Stimulated activated CD8-positive, alpha-beta memory T cell treated with anti-CD3 and anti-CD28 coated beads, Interleukin-15, amount 100 ng/mL, for 1 hour (primary cell): ENCODE data around the gene DTX2.
"Not testable (repeated sequence)": the region's sequence is repeated elsewhere in the genome, so short reads cannot be mapped to it uniquely, and the experiment has no call there.

Experiments
- DNase-seq: peaks from one replicate; pipeline ENCODE4 v3.0.0-alpha.2; 2020; ENCODE audit warnings: low read depth

Gene DTX2

DNA sequence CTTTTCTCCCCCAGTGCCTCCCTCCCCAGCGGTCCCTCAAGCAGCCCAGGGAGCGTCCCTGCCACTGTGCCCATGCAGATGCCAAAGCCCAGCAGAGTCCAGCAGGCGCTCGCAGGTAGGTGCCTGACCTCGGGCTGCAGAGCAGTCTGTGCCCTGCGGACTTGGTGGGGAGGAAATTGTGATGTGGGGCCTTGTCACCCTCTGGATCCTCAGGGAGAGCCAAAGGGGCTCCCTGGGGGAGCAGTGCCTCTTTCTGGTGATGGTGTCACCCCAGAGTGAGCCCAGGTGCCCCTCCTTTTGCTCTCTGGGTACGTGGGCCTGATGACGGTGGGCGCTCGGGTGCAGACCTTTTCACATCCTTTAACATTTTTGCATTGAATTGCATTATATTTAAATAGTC is 30.6 kb downstream of the DTX2 start:
- not testable (repeated sequence) for DNase-seq

DNA sequence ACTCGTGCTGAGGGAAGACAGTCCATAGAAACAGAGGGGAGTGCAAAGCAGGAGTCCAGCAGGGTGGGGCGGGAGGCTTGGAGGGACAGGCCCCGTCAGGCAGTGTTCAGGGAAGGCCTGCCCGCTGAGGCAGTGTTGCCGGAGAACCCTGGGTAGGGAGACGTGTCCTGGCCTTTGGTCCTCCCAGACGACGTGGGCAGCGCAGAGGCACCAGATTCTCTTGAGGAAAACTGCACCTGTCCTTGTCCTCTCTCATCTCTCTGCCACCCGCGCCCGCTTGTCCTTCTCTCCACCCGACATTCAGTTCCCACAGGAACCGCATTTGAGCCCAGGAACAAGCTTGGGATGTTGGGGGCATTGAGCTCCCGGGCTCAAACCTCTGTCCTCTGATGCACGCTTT is 34.2 kb downstream of the DTX2 start:
- DNase-seq: not testable (repeated sequence)

DNA sequence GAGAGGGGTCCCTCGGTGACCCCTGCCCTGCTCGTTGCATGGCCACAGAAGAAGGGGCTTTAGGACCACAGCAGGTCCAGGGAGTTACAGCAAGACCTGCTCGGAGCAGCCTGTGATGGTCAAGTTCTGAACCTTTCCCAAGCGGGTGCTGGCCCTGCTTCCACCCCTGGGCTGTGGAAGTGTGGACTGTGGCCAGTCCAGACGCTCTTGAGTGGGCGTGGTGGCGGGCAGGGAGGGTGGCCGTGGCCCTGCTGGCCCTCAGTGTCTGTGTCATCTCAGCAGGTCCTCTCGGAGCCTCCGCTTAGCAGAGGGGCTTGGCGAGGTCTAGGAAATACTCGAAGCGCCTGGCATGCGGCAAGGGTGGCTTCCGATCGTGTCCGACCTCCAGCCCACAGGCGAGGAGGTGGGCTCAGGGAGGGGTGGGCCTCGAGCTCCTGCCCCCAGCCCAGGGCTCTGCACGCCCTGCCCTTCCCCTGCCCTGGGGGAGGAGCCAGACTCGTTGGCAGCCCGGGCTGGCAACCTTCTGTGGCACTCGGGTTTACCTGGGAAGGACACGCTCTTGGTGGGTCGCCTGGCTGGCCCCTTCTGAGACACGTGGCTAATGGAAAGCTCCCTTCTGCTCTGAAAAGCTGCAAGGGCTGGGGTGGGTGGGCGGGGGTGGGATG is 36.5 kb downstream of the DTX2 start:
- not testable (repeated sequence) for DNase-seq

DNA sequence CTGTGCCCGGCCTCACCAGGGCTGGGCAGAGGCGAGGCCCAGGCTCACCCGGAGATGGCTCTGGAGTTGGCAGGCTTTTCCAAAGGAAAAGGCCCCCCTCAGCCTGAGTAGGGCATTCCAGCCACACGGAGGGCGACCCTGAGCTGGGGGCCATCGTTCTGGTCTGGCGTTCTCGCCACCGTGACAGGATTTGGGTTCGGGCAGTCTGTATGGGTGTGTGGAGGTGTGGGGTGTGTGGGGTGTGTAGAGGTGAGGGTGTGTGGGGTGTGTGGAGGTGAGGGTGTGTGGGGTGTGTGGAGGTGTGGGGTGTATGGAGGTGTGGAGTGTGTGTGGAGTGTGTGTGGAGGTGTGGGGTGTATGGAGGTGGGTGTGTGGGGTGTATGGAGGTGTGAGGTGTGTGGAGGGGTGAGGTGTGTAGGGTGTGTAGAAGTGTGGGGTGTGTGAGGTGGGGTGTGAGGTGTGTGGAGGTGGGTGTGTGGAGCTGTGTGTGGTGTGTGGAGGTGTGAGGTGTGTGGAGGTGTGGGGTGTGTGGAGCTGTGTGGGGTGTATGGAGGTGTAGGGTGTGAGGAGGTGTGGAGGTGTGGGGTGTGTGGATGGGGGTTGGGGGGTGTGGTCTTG is 37.2 kb downstream of the DTX2 start:
- not testable (repeated sequence) for DNase-seq

DNA sequence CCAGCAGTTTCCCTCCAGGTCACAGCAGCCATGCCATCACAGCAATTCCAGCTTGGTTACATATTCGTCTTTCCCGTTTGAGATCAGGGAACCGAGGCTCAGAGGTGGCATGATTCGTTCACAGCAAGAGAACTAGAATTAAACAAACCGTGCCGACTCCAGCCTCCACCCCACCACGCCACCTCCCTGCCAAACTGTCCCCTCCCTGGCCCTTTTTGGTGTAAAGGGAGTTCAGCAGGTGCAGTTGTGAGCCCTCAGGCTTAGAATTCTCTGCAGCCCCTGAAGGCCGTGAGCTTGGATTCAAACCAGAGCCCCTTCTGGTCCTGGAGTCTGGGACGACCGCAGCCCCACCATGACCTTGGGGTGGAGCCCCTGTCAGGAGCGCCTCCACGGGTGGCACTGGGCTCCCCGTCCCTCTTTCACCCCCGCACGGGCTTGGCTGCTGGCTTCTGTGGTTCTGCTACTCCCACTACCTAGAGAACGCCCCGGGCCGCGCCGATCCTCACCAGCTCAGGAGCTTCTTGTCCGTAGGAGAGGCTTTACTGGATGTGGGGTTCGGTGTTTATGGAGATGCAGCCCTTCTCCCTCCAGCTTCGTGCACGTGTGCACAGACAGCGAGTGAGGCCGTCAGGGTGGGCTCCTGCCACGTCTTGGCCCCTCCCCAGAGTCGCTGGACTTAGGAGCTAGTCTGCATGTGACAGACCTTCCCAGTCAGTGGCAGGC is 37.9 kb downstream of the DTX2 start:
- not testable (repeated sequence) for DNase-seq

DNA sequence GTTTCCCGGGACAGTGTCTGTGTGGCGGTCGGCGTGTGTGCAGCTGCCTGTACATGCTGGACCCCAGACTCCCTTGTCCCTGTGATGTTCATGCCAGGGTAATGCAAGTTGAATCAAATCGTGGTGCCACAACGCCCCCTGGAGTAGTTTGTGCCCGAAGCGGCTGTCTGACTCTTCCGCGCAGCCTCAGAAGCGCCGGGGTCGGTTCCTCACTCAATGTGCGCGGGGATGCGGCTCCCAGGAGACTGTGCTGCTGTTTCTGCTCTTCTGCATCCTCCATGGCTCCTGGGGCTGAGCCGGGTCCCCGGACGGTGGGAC is 38.4 kb downstream of the DTX2 start:
- not testable (repeated sequence) for DNase-seq

DNA sequence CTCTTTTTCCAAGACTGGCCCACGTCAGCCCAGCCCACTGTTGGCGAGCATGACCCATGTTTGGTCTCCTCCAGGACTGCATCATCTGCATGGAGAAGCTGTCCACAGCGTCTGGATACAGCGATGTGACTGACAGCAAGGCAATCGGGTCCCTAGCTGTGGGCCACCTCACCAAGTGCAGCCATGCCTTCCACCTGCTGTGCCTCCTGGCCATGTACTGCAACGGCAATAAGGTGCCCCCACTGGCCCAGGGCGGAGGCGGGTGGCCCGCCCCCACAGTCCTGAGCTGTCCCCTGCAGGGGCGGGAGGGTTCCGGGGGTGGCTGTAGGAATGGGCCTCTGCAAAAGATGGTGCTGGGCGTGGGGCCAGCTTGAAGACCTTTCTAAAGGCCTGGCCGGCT is 40.7 kb downstream of the DTX2 start:
- not testable (repeated sequence) for DNase-seq

DNA sequence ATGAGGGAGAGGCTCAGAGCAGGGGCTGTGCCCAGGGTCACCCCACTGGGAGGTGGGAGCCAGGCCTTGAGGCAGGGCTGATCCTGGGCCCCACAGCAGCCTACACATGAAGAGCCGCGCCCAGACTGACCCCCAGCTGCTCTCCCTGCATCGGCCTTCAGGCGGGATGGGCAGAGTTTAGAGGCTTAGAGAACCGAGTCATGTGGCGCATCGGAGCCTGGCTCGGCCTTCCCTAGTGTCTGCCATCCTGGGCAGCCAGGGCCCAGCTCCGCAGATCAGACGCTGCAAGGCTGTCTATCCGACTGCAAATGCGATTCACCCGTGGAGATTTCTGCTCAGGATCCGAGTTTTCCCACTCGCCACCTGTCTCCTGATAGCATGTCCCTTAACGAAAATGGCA is 41.3 kb downstream of the DTX2 start:
- DNase-seq: not testable (repeated sequence)

DNA sequence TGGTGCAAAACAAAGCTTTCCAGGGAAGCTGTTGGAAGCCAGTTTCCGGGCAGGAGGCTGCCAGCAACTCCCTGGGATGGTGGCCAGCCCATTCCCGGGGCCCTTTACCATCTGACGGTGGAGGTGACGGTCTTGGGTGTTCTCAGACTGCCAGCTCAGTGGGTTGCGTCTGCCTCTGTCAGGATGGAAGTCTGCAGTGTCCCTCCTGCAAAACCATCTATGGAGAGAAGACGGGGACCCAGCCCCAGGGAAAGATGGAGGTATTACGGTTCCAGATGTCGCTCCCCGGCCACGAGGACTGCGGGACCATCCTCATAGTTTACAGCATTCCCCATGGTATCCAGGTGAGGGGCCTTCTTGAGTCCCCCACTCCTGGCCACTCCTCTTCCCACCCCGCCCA is 41.7 kb downstream of the DTX2 start:
- not testable (repeated sequence) for DNase-seq

DNA sequence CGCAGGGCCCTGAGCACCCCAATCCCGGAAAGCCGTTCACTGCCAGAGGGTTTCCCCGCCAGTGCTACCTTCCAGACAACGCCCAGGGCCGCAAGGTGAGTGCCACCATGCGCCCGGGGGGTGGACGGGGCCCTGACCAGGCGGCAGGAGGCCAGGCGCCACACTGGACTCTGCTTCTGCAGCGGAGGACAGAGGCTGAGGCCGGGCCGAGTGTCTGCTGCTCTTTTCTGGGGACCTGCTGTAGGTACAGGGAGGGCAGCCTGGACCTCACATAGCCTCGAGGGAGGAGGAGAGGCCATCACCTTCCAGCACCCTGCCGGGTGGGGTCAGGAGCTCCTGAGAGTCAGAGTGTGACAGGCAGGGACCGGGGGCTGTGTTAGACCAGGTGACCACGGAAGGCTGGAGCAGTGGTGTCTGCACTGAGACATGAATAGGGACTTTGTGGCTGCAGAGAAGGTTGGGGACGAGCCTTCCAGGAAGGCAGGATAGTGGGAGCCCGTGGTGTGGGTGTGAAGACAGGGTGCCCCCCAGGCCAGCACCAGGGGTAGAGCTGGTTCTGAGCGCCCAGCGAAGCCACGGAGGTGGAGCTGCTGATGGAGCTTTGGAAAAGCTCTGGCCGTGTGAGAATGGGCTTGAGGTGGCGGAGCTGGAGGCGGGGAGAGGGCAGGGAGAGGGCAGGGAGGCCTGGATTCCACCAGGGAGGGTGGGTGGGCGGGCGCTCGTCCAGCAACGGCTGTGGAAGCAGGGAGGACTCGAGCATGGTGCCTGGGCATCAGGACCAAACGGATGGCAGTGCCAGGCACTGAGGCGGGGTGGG is 43.0 kb downstream of the DTX2 start:
- not testable (repeated sequence) for DNase-seq

DNA sequence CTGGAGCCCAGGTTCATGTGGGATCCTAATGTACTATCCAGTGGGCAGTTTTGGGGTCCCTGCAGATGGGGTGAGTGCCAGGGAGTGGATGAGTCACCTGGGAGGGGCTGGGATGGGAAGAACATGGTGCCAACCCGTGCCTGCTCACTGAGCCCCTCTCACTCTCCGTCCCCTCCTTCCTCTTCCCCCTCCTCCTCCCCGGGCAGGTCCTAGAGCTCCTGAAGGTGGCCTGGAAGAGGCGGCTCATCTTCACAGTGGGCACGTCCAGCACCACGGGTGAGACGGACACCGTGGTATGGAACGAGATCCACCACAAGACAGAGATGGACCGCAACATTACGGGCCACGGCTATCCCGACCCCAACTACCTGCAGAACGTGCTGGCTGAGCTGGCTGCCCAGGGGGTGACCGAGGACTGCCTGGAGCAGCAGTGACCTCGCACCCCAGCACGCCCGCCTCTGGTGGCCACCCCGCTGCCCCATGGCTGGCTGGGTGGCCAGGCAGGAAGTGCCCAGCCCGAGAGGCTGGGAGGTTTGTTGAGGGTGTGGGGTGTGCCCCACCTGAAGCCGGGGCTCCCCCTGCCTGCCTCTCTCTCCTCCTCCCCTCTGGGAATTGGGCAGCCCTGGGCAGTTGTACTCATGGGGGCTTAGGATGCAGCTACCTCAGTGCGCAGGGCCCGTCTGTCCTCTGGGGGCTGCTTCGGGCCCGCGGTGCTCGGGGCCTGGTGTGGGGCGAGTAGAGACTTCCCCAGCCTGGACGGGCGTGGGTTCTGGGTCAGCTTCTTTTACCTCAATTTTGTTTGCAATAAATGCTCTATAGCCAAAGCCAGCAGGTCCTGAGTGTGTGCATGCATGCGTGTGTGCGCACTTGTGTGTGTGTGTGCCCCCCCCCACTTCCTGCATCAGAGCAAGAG is 43.9 kb downstream of the DTX2 start:
- no peak for DNase-seq

DNA sequence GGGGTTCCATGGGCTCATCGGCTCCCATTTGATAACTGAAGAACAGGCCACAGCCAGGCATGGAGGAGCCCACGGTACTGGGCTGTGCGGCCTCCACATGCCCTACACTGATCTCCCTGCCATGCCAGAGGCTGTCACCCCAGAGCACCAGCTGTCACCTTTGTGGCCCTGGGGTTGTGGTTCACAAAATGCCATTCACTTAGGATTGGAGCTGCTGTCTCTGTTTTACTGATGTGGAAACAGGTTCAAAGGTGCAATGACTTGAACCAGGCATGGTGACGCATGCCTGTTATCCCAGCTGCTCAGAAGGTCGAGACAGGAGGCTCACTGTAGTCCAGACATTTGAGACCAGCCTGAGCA is 44.6 kb downstream of the DTX2 start:
- DNase-seq: no peak

DNA sequence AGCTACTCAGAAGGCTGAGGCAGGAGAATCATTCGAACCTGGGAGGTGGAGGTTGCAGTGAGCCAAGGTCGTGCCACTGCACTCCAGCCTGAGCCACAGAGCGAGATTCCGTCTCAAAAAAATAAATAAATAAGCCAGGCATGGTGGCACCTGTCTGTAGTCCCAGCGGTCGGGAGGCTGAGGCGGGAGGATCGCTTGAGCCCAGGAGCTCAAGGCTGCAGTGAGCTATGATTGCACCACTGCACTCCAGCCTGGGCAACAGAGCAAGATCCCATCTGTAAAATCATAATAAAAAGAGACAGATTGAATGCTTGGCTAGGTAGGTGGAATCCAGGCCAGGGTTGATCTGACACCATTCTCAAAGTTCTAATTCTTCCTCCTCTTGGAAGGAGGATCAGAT is 45.1 kb downstream of the DTX2 start:
- DNase-seq: not testable (repeated sequence)

DNA sequence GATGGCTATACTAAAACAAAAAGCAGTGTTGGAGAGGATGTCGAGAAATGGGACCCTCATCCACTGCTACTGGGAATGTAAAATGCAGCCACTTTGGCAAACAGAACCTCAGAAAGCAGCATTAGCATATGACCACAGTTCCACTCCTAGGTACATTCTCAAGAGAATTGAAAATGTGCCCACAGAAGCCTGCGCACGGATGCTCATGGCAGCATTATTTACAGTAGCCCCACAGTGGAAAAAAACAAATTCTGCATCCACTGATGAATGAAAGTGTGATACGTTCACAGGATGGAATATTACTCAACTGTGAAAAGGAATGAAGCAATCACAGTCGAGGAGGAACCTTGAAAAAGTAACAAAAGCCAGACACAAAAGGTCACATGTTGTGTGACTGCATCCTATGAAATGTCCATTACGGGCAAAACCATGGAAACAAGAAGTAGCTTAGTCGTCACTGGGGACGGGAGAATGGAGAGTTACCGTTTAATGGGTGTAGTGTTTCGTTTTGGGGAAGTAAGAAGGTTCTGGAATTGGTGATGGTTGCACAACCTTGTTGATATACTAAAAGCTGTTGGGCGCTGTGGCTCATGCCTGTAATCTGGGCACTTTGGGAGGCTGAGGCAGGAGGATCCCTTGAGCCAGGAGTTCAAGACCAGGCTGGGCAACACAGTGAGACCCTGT is 46.4 kb downstream of the DTX2 start:
- no peak for DNase-seq

DNA sequence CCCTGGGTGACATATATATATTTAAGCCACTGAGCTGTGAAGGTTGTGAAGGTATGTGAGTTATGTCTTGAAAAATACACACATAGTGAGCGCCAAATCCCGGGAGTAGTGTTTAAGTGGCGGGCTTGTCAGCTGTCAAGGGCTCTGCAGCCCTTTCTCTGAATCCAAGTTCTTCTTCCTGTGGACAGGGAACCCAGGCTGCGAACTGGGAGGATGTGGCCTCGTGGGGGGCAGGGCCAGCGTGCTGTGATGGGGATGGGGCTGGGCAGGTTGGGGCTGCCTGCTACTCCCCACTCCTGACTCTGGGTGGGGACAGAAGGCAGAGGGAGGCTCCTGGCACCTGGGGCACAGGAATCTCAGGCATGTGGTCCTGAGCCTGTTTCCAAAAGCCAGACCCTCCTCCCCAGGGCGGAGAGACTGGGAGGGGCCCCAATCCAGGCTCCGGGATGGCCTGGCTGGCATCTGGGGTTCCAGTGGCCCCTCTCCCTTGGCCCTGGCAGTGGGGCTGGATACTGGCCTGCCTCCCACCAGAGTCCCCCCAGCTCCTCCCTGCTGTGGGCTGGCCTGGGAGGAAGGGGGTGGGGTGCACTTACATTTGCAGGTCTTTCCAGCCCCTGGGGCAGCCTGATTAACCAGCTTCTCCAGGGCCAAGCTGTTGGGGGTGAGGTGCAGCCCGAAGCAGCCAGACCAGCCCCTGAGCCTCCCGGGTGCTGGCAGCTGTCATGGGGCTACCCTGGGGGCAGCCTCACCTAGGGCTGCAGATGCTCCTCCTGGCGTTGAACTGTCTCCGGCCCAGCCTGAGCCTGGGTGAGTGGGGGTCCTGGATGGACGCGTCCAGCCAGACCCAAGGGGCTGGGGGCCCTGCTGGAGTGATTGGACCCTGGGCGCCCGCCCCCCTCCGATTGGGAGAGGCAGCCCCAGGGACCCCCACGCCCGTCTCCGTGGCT is 48.7 kb downstream of the DTX2 start, which contains the start of gene UPK3B:
UPK3B (plus strand) TSS at position 622 of the 947 bp plus-strand sequence; CDS start at position 723, 101 bp downstream.
- DNase-seq: no peak

DNA sequence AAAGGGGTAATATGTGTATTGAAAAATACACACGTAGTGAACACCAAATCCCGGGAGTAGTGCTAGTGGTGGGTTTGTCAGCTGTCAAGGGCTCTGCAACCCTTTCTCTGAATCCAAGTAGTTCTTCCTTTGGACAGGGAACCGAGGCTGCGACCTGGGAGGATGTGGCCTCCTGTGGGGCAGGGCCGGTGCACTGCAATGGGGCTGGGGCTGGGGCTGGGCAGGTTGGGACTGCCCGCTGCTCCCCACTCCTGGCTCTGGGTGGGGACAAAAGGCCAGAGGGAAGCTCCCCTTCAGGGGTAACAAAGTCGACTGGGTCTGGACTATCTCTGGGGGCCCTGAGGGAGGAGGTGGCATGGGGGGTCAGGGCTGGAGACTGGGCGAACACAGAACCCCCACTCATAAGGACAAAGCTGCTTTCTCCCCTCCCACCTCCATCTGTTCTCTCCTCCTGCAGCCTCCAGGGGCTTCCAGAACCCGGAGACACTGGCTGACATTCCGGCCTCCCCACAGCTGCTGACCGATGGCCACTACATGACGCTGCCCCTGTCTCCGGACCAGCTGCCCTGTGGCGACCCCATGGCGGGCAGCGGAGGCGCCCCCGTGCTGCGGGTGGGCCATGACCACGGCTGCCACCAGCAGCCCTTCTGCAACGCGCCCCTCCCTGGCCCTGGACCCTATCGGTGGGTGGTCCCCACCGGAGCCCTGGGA is 49.8 kb downstream of the DTX2 start:
- not testable (repeated sequence) for DNase-seq

DNA sequence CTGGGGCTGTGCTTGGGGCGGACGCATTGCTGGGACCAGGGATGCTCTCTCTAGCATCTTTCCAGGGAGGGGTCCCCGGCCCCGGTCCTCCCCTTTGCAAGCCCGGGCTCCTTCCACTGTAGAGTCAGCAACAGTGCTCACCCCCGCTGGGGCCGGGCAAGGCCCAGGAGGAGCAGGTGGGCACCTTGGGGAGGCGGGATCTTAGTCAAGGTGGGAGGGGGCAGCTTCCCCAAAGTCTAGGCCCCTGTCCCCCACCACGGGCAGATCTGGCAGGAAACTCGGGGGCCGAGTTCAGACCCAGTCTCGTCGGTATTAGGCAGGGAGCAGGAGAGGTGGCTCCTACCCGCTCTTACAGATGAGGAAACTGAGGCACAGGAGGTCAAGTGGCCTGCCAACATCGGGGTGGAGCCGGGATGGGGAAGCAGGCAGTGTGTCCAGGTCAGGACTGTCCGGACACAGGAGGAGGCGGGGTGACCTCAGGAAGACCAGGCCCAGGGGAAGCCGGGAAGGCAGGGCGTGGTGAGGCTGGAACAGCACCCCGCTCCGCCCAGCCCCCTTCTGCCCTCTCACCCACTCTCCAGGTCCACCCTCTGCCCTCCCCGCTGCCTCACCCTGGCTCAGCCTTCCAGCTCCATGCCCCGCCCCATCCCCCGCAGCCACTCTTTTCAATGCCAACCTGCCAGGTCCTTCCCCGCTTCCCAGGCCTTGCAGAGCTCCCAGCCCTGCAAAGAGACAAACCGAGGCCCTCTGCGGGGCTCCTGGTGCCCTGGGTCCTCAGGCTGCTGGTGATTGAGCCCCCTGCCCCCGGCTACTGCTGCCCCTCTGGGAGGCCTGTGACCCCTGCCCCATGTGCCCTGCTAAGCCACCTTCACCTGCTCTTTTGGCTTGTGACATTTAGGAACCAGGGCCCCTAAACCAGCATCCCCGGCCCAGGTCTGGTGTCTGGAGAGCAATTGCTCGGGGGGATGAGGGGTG is 50.7 kb downstream of the DTX2 start:
- DNase-seq: not testable (repeated sequence)
